ENCODE measurements around the gene TNXB.

DNA sequence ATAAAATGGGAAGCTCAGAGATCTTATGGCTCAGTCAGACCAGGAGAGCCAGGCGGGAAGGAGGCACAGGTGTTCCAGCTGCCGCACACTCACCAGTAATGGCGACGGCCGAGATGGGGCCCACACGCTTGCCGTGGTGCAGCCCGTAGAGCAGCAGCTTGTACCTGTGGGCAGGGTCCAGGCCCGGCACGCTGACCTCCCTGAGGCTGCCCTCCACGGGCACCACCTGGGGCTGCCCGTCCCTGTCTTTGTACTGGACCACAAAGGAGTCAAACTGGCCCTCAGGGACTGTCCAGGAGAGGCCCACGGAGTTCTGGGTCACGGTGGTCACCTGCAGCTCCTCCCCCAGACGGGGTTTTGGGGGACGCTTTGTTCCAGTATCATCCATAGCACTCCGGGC is 39.7 kb downstream of the TNXB start:
- TF ChIP-seq, protein P1, sequence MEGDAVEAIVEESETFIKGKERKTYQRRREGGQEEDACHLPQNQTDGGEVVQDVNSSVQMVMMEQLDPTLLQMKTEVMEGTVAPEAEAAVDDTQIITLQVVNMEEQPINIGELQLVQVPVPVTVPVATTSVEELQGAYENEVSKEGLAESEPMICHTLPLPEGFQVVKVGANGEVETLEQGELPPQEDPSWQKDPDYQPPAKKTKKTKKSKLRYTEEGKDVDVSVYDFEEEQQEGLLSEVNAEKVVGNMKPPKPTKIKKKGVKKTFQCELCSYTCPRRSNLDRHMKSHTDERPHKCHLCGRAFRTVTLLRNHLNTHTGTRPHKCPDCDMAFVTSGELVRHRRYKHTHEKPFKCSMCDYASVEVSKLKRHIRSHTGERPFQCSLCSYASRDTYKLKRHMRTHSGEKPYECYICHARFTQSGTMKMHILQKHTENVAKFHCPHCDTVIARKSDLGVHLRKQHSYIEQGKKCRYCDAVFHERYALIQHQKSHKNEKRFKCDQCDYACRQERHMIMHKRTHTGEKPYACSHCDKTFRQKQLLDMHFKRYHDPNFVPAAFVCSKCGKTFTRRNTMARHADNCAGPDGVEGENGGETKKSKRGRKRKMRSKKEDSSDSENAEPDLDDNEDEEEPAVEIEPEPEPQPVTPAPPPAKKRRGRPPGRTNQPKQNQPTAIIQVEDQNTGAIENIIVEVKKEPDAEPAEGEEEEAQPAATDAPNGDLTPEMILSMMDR (IDR thresholded peaks at IDR 0.05), result no peak
- TF ChIP-seq POLR2A (IDR thresholded peaks at IDR 0.05), result no peak
